Activated naive CD8-positive, alpha-beta T cell treated with anti-CD3 and anti-CD28 coated beads, Interleukin-2, amount 50 U/mL, for 16 hours (primary cell): ENCODE measurements around the gene STK39.
"Not testable (repeated sequence)": the region's sequence is repeated elsewhere in the genome, so short reads cannot be mapped to it uniquely, and the experiment has no call there.

Source experiments
- DNase-seq: peaks from one replicate; pipeline ENCODE4 v3.0.0-alpha.2; 2020; ENCODE audit warnings: low read depth, low spot score

The STK39 gene

DNA sequence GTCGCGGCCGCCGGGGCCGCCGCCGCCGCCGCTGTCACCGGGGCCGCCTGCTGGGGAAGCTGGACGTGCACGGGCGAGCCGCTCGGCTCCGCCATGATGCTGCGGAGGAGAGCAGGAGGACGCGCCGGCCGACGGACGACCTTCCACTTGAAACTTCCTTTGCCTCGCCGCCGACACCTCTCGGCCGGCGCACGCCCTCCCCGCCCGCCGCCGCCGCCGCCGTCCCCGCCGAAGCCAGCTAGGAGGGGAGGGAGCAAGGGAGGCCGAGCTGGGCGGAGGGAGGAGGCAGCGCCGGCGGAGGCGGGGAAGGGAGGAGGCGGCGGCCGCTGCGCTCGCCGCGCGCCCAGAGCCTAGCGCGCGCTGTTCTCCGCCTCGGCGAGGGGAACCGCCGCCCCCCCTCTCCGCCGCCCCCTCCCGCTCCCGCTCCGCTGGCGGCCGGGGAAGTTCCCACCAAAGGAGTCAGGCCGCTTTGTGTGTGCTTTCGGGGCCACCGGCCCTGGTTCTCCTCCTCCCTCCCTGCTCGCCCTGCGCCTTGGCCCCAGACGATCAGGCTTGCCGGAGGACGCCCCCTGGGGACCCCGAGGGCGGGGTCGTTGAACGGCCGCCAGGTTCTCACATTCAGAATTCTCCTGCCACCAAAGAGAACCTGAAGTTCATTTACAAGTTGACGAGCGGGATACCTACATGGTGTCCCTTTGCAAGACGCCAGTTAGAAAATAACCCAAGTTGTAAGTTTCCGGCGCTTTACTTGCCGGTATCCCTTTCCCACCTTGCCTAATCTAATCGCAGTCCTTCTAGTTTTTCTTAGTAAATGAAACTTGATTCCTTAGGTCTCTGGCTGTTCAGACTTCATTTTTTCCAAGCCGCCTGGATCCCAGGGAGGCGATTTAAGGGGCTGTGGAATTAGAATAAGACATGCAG, at the start of gene STK39:
TSS of gene STK39 (minus strand) at position 255 of the 921 bp plus-strand sequence. CDS start at position 95, 160 bp downstream.
- peak; percentile 36 for DNase-seq

- no peak for DNase-seq
Observed at GRCh38 chr2:168295051-168295450, 47.7 kb upstream of the STK39 start.

DNA sequence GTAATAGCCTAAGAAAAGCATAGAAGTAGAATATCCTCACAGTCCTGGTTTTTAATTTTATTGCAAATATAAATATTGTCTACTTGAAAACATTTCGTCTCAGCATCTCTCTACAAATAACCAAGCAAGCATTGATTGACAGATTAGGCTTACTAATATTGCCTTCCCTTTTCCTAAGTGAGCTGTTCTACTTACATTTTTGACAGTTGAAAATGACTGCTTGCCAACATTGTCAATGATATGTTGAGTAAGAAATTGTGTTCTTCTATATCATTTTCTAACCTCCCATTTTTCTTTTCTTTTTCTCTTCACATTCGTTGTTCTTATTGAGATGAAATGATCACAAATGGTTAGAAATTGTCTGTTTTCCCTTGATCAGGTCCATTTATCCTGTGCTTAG, 47.0 kb upstream of the STK39 start:
- no peak for DNase-seq

- DNase-seq: no peak
Observed at GRCh38 chr2:168293766-168294165, 46.4 kb upstream of the STK39 start.

- no peak for DNase-seq
Observed at GRCh38 chr2:168290391-168290790, 43.0 kb upstream of the STK39 start.

DNA sequence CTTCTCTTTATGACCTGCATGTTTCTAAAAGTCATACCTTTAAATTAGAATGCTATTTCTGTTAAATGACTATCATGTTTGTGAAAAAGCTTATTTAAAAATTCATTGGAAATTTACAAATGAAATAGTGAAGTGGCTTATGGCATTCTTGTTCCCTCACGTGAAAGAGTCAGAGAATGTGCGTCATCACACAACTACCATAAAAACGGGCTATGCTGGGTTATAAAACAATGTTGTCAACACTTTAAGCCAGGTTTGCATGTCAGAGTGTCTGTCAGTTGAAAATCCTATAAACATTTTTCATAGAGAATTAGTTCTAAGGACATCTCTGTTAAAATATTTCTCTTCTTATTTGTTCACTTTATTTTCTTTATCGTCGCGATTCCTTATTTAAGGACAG, 42.5 kb upstream of the STK39 start:
- DNase-seq: no peak

GRCh38 chr2:168286535-168286934, 39.1 kb upstream of the STK39 start:
- no peak for DNase-seq

GRCh38 chr2:168278424-168278888, 31.1 kb upstream of the STK39 start:
- no peak for DNase-seq

GRCh38 chr2:168277276-168277675, 29.9 kb upstream of the STK39 start:
- DNase-seq: no peak

GRCh38 chr2:168272225-168272624, 24.8 kb upstream of the STK39 start:
- DNase-seq: no peak

- DNase-seq: not testable (repeated sequence)
Observed at GRCh38 chr2:168262926-168263325, 15.5 kb upstream of the STK39 start.

DNA sequence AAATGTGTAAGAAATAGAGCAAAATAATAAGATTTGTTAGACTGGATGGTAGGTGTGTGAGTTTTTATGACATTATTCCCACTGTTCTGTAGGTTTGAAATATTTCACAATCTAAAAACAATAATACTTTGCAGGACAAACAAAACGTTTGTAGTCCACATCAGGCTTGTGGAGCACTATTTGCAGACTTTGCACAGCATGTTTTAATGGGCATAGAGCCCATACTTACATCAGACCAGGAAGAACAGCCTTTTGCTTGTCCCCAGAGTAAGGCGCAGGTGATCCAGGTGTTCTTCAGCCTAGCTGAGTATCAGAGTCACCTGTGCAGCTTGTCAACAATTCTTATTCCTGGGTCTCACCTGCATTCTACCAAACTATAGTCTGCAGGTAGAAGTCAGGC, 9.1 kb upstream of the STK39 start:
- no peak for DNase-seq

DNA sequence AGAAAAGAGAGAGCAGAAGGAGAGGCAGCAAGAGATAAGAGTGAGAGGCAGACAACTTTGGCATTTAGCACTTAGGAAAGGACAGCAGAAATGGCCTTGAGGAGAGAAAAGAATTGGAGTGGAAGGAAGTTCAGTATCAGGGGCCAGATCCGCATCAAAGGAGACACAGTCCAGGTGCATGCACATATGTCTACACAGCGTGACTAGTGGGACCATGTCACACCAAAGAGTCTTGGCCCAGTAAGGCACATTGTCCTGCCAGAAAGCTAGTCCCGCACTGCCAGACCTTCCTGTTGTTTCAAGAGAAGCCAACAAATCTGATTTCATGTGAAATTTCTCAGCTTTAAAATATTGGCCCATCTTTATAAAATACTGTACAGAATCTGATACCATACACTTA, 8.5 kb upstream of the STK39 start:
- DNase-seq: no peak

GRCh38 chr2:168255103-168255502, 7.7 kb upstream of the STK39 start:
- no peak for DNase-seq

- DNase-seq: no peak
Observed at GRCh38 chr2:168254158-168254935, 7.0 kb upstream of the STK39 start.

GRCh38 chr2:168253379-168253778, 6.0 kb upstream of the STK39 start:
- DNase-seq: no peak

- no peak for DNase-seq
Observed at GRCh38 chr2:168252976-168253375, 5.6 kb upstream of the STK39 start.

DNA sequence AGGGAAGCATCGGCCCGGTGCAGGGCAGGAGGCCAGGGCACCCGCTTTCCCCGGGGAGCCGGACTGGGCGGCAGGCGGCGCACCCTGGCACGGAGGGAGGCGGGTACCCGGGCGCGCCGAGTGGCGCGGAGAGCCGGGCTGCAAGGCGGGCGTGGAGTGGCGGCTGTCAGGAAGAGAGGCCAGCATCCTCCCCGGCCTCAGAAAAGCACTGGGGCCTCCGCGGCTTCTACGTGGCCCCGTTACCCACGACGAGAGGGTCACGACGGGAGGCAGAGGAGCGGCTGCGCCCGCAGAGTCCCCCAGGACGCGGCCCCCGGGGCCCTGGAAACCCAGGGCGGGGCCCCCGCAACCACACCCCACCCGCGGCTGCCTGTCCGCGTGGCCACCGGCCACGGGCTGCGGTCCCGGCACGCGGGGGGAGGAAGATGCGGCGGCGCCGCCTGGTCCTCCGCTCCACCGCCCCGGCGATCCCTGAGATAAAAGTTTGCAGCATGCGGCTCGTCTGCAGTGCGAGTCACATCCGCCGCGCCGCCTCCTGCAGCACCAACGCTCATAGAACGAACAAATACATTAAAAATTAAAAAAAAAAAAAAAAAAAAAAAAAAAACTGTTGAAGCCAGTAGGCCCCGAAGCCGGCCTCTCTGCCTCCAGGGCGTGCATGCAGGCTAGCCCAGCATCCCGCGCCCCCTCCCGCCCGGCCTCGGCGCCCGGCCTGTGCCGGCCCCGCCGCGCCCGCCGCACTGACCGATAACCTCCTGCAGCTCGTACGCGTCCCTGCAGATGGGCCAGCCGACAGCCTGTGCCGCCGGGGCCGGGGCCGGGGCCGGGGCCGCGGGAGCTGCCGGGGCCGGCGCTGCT, 683 bp downstream of the STK39 start:
- DNase-seq: peak; percentile 24

DNA sequence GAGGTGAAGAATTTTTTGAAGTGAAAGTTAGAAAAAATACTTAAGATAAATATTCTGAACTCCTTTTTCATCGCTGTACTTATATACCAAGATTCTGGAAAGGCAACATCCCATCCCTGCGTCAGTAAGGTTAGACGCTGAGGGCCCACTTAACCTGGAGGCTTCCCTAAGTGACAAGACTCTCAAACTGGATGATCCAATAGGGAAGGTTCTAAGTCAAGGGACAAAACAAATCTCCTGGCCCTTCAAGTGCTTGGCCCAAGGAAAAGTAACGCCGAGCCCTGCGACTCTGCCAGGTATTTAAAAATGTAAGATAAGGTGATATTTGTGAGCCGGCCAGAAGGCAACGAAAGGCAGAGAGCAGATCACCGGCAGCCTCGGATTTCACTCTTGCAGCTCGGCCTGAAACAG, 1.3 kb downstream of the STK39 start:
- no peak for DNase-seq

DNA sequence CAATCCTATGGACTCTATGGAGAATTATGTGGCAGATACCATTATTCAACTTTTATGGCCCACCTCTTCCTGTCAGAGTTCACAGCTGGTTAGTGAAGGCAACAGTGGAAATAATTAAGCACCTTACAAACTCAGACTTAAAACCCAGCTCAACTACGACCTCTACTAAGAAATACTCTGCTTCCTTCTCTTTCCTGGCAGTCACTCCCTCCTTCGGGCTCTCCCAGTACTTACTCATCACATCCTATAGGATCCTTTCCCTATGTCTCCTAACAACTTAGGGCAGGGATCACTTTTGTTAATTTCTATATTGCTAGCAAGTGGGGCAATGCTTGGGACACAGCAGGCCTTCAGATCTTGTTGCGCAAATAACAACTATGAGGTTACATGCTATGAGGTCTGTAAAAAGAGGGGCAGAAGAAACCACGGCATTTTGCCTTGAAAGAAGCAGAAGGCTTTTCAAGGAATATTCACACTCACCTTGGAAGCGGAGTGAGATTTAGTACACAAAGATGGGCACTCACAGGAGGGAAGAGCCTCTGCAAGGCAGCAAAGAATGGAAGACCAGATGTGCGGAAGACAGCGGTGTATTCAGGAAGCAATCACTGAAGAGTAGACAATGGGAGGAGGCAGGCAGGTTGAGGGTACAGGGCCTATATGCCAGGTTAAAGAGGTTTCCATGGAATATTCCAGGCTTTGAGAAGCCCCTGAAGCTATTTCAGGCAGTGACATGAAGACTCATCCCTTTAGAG, 2.1 kb downstream of the STK39 start:
- no peak for DNase-seq

DNA sequence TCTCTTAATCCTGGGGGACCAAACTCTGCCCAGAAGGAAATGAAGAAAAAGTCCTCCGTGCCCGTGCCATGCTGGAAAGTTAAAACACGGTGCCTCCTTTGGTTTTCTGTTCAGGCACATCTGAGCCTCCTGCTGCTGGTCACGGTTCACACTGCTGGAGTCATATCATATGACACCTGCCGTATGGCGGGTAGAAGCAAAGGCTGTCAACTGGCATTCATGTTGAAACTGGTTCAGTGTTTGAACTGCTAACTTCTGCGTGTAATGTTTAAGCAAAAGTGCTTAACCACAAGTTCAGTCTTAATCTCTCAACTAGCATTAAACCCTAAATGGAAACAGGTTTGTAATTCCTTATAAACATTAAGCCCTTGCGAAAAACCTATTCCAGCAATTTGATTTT, 3.1 kb downstream of the STK39 start:
- DNase-seq: no peak
